Activated CD8-positive, alpha-beta memory T cell treated with anti-CD3 and anti-CD28 coated beads, Interleukin-2, amount 50 U/mL, for 4 hours (primary cell): ENCODE measurements around the gene MAP3K21.
A peak's percentile ranks its signal among the peaks of the same experiment; 100 is the strongest.

Experiments used
- DNase-seq: peaks from one replicate; pipeline ENCODE4 v3.0.0-alpha.2; 2020

The MAP3K21 gene

GRCh38 chr1:233326811-233327650 is 493 bp upstream of the MAP3K21 start:
- peak; percentile 87 for DNase-seq

- peak; percentile 25 for DNase-seq
Measured at GRCh38 chr1:233328142-233328921, 808 bp downstream of the MAP3K21 start.

DNA sequence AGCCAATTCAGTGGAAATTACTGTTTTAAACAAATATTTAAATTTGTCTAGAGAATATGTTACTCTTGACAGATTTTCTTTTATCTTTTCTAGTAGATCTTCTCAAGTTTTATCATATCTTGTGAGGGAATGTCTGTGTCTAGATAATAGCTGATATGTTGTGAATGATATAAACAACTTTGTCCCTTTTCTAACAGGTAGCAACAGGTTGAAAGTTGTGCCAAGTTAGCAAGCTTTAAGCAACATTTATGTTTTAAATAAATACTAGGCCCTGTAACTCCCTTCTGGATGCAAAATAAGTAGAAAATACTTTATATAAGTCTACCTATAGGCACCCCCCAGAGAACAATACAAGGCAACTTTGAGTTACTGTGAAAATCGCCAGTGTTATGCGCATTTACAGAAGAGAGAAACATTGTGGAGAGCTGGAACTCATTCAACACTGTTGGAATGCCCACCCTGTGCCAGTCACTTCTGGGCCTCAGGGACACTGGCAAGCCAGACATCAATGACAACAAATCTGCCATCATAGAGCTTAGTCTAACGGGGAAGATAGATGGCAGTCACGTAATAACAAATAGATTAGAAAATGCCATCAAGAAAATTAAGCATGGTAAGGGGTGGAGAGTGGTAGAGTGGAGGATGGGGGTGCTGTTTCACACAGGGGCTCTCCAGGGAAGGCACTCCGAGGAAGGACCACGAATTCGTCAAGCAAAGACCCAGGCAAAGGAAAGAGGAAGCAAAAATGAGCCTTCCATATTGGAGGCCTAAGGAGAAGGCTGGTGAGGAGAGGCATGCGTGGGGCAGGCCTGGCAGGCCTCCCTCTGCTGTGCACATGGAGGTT is 4.4 kb downstream of the MAP3K21 start:
- no peak for DNase-seq

- DNase-seq = no peak
Measured at GRCh38 chr1:233333086-233333485, 5.6 kb downstream of the MAP3K21 start.

- no peak for DNase-seq
Measured at GRCh38 chr1:233334092-233334491, 6.6 kb downstream of the MAP3K21 start.

DNA sequence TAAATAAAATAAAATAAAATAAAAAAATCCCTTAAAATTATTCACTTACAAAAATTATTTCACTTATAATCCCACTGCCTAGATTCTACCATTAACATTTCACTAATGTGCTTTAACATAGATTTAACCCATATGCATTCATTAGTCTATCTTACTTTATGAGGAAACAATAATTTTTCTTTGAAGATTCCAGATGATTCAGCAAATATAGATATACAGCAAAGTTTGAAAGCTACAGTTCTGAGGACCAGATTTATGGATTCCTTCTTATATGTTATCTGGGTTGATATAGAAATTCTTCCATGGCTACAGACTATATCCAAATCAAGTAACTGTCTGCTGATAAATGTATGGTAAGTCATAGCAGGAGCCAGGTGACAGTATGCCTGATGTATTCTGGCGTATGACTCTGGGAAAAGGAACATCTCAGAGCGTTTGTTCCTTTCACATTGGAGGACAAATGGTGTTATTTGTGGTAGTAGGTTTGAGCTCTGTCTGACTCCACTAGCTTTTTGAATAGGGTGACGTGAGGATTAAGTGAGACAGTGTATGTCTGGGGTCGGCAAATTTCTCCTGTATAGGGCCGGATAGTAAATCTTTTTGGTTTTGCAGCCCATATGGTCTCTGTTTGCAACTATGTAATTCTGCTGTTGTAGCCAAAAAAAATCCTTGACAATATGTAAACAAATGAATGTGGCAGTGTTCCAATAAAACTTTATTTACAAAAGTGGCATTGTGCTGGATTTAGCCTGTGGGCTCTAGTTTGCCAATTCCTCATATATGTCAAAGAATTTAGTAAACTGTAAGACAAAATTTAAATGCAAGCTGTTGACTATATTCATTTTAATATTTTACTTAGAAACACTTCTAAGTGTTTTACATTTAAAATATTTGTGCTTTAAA is 9.3 kb downstream of the MAP3K21 start:
- DNase-seq = no peak

DNA sequence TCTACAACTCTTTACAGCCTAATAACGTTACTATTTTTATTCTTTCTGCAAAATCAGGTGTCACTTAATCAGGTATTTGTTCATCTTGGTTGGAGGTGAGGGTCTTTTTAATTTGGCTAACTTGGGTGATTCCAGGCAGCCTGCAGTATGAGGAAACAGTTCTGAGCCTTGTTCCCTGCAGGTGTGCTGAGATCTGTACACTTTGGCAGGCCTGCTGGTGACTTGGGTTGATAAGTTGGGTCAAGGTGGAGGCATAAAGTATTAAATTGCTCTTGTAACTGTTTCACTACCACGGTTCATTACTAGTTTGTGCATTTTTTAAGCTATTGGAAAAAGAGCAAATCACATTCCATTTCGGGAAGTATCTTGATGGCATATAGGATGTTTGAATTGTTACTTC is 10.0 kb downstream of the MAP3K21 start:
- DNase-seq = no peak

DNA sequence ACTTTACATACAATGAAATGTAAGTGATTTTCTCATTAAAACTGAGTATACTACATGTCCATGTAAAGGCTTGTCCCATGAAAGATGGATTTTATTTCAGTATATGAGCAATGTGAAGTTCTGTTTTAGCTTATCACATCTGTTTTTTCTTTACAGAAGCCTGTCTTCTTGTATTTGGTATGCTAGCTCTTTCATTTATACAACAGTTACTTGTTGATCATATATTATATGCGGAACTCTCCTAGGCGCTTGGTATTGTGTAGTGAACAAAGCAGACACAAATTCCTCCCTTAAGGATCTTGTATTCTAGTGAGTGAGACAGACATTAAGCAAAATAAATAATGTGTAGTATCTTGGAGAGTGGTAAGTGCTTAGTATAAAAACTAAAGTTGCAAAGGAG is 10.6 kb downstream of the MAP3K21 start:
- no peak for DNase-seq

- no peak for DNase-seq
Measured at GRCh38 chr1:233340031-233340555, 12.6 kb downstream of the MAP3K21 start.

- no peak for DNase-seq
Measured at GRCh38 chr1:233340966-233341516, 13.5 kb downstream of the MAP3K21 start.

DNA sequence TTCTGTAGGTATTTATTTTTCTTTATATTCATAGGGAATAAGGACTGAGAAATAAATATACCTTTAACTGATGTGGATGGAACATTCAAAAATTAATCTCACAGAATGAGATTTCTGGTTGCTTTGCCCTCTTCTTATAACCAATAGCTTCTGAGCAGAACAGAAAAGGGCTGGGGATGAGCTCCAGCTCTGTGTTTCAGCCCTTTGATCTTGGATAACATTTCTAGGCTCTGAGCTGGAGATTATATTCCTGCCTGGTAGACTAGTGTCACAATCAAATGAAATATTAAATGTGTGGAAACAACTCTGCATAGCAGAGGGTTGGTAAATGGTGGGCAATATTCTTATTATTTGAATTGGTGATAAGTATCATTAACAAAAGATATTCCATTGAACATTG is 14.6 kb downstream of the MAP3K21 start:
- no peak for DNase-seq

GRCh38 chr1:233343262-233343661 is 15.7 kb downstream of the MAP3K21 start:
- no peak for DNase-seq

DNA sequence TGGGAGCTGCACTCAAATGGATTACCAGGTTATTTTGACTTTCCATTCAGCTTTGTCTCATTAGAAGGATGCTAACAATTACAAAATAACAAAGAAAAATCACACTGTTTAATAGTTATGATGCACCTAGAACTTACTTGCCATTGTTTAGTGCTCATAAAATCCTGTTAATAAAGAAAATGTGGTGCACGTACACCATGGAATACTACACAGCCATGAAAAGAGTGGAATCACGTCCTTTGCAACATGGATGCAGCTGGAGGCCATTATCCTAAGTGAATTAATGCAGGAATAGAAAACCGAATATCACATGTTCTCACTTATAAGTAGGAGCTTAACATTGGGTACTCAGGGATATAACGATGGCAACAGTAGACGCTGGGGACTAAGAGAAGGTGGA is 19.8 kb downstream of the MAP3K21 start:
- DNase-seq = no peak

GRCh38 chr1:233349137-233349536 is 21.6 kb downstream of the MAP3K21 start:
- no peak for DNase-seq

GRCh38 chr1:233354983-233355382 is 27.5 kb downstream of the MAP3K21 start:
- DNase-seq = no peak

GRCh38 chr1:233355841-233356704 is 28.5 kb downstream of the MAP3K21 start:
- no peak for DNase-seq

DNA sequence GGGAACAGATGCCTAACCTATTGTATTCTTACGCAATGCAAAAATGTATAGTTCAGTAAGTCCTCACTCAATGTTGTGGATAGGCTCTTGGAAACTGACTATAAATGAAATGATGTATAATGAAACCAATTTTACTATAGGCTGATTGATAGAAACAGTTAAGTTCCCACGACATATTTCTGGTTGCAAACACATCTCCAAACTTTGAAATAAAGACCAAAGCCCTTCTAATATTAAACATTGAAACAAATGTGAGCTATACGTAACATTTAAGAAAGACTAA is 29.1 kb downstream of the MAP3K21 start:
- no peak for DNase-seq

GRCh38 chr1:233357595-233358397 is 30.3 kb downstream of the MAP3K21 start:
- no peak for DNase-seq

DNA sequence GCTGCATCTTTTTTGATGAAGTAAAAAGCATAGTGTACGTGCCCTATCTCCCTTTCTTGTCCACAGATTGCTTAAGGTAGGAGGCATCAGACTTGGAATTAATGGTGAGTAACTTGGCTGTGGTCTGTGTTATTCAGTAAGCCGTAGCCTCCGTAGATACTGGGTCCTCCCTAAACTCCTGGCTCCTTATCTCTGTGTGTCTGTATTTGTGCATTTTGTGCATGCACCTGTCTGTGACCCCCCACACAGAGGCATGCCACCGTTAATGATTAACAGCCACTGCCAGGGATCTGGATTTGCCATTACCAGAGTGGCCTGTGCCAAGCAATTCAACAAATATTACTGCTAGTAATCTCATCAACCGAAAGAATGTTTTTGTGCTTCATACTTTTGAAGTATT is 31.9 kb downstream of the MAP3K21 start:
- no peak for DNase-seq

DNA sequence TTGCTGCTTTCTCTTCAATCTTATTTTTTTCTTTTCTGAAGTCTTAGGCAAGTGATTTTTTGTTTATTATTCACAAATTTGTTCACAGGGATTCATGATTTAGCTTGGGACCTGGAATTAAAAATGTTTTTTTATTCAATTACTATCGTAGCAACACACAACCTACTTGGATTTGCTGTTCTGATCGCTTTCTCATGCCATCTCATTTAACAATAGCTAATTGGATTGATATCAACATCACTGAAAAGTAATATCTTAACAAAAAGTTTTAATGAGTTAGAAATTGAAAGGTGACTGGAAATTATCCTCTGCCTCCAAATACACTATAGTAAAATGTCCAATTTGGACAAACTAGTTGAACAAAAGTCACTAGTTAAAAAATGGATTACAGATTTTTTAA is 32.4 kb downstream of the MAP3K21 start:
- no peak for DNase-seq
